Breast epithelium (tissue), 4 donors: ENCODE results near the gene TVP23A. TPM values are rescaled to one million over a fixed set of nuclear protein-coding genes. Genes with fewer than 3 reads are reported as not detected.
"Not testable (repeated sequence)": the region's sequence is repeated elsewhere in the genome, so short reads cannot be mapped to it uniquely, and the experiment has no call there.

ENCODE experiments used
- DNase-seq, 2 donors: peaks; one replicate each; pipeline ENCODE4 v3.0.0-alpha.2; 2019; ENCODE audit warnings: low spot score in 2 of 2
- H3K27ac ChIP-seq, 2 donors: fragments of 200-600 bp; sonication (generic) in 1 of 2; one replicate each; pipeline ENCODE4 v1.5.1; 2016 to 2019; ENCODE audit warnings: mild to moderate bottlenecking in 1 of 2
- H3K27me3 ChIP-seq, 2 donors: fragments of 200-600 bp; sonication (generic) in 1 of 2; one replicate each; pipeline versions ENCODE4 v1.5.1 to v1.6.0; 2017 to 2019; ENCODE audit warnings: control low read depth in 1 of 2, mild to moderate bottlenecking in 1 of 2
- H3K36me3 ChIP-seq: fragments of 200-600 bp; one replicate; pipeline ENCODE4 v1.5.1; 2019
- H3K4me1 ChIP-seq, 2 donors: fragments of 200-600 bp; sonication (generic); one replicate each; pipeline ENCODE4 v1.5.1; 2016 to 2019; ENCODE audit warnings: control low read depth in 1 of 2
- H3K4me3 ChIP-seq, 3 donors: fragments of 200-600 bp; sonication (generic); 1 replicate in 2 of 3; 2 replicates in 1 of 3; pipeline ENCODE4 v1.5.1; 2016 to 2019; ENCODE audit warnings: mild to moderate bottlenecking in 3 of 3, moderate library complexity in 2 of 3
- H3K9me3 ChIP-seq, 2 donors: fragments of 200-600 bp; sonication (generic) in 1 of 2; one replicate each; pipeline ENCODE4 v1.5.1; 2016 to 2019; ENCODE audit warnings: control low read depth in 1 of 2
- CTCF ChIP-seq, 3 donors: fragments of 450-650 bp; IDR thresholded peaks; one replicate each; pipeline ENCODE4 v1.5.1; 2016 to 2017; ENCODE audit warnings: antibody characterized with exemption in 3 of 3, mild to moderate bottlenecking in 3 of 3, moderate library complexity in 3 of 3
- POLR2A ChIP-seq: fragments of 450-650 bp; IDR thresholded peaks from one replicate; pipeline ENCODE4 v1.6.1; 2016; ENCODE audit warnings: antibody characterized with exemption, mild to moderate bottlenecking, moderate library complexity
- POLR2AphosphoS5 ChIP-seq, 3 donors: sonication (generic); formaldehyde crosslinking; IDR thresholded peaks; one replicate each; pipeline ENCODE4 v1.6.1; 2017; ENCODE audit warnings: antibody characterized with exemption in 3 of 3
- intact Hi-C: fragments of 100-400 bp; cut with DNase I; formaldehyde crosslinking; loops from one replicate; pipeline ENCODE4 v1.15.1; 2023; ENCODE audit warnings: low total_unique reads
- total RNA-seq, 3 donors: library from RNA; depleted of rRNA; stranded (reverse); fragments of >200 nt; gene quantifications; one replicate each; pipeline ENCODE4 v1.1.0, GENCODE V29; 2016

TVP23A gene
- total RNA-seq, 3 donors from 2014 or later = under 0.01 to 1.3 TPM; not detected in 1

GRCh38 chr16:10831894-10832886 is 13.6 kb upstream of the TVP23A start:
- H3K9me3 ChIP-seq = no peaks in the 10 kb centered on the region

GRCh38 chr16:10830240-10830639 is 11.6 kb upstream of the TVP23A start:
- intact Hi-C loops = not testable (repeated sequence)
- peak overlapping the region in 1 of 2 donors; percentile 52 for H3K27ac ChIP-seq

More at GRCh38 chr16:10831894-10832886, 13.6 kb upstream of the TVP23A start:
- no peak for DNase-seq
- H3K36me3 ChIP-seq = no peaks in the 10 kb centered on the region
- intact Hi-C loops = no loop called here
- H3K27ac ChIP-seq = no peak overlapping the region
- no peak overlapping the region for H3K4me3 ChIP-seq
- TF ChIP-seq POLR2A = no peak
- TF ChIP-seq CTCF (IDR thresholded peaks at IDR 0.05) = no peak
- TF ChIP-seq POLR2AphosphoS5 (IDR thresholded peaks at IDR 0.05) = no peak
- H3K27me3 ChIP-seq = no peaks in the 10 kb centered on the region
- peaks cover 6 to 14% of the 10 kb centered on the region in 2 donors for H3K4me1 ChIP-seq

GRCh38 chr16:10829390-10830098 is 10.9 kb upstream of the TVP23A start:
- DNase-seq = not testable (repeated sequence)

More at GRCh38 chr16:10830240-10830639, 11.6 kb upstream of the TVP23A start:
- H3K27me3 ChIP-seq, DNase-seq, H3K9me3 ChIP-seq, H3K36me3 ChIP-seq, H3K4me3 ChIP-seq: not testable (repeated sequence)
- H3K4me1 ChIP-seq = peaks cover 6 to 14% of the 10 kb centered on the region in 2 donors

GRCh38 chr16:10828851-10829366 is 10.3 kb upstream of the TVP23A start:
- peaks cover 6 to 14% of the 10 kb centered on the region in 2 donors for H3K4me1 ChIP-seq
- no peaks in the 10 kb centered on the region for H3K27me3 ChIP-seq
- peak; percentile 94 for DNase-seq
- H3K27ac ChIP-seq = peak overlapping the region; percentile 94 to 98
- intact Hi-C loops = no loop called here
- no peaks in the 10 kb centered on the region for H3K36me3 ChIP-seq
- peak overlapping the region in 2 of 3 donors; percentile 29 to 60 for H3K4me3 ChIP-seq
- H3K9me3 ChIP-seq = no peaks in the 10 kb centered on the region
- TF ChIP-seq CTCF (IDR thresholded peaks at IDR 0.05) = no peak
- TF ChIP-seq POLR2AphosphoS5 (IDR thresholded peaks at IDR 0.05) = peak; percentile 80 to 97 (median 94)
- no peak for TF ChIP-seq POLR2A

More at GRCh38 chr16:10829390-10830098, 10.9 kb upstream of the TVP23A start:
- H3K27ac ChIP-seq = peak overlapping the region; percentile 94 to 98
- H3K4me1 ChIP-seq = peaks cover 6 to 14% of the 10 kb centered on the region in 2 donors
- H3K4me3 ChIP-seq = peak overlapping the region in 1 of 3 donors; percentile 60
- H3K27me3 ChIP-seq, intact Hi-C loops, H3K9me3 ChIP-seq, H3K36me3 ChIP-seq: not testable (repeated sequence)

- Histone ChIP-seq H3K4me3 (peak overlapping the region in 2 of 3 donors; percentile 29 to 60), H3K36me3 (no peaks in the 10 kb centered on the region), H3K4me1 (peaks cover 6 to 14% of the 10 kb centered on the region in 2 donors), H3K27me3 (no peaks in the 10 kb centered on the region), H3K9me3 (no peaks in the 10 kb centered on the region), H3K27ac (peak overlapping the region; percentile 94 to 98)
- TF ChIP-seq POLR2AphosphoS5 (IDR thresholded peaks at IDR 0.05) (peak in 2 of 3 donors; percentile 42 to 79), POLR2A (no peak), CTCF (IDR thresholded peaks at IDR 0.05) (no peak)
- intact Hi-C loops = no loop called here
- peak; percentile 67 to 84 for DNase-seq
Measured at GRCh38 chr16:10827691-10828341, 9.2 kb upstream of the TVP23A start.
